ENCODE data around the gene ARHGAP26.

- TF ChIP-seq CTCF (IDR thresholded peaks at IDR 0.05) (peak in 1 of 2 donors; percentile 9), POLR2A (IDR thresholded peaks at IDR 0.05) (no peak), POLR2AphosphoS5 (IDR thresholded peaks at IDR 0.05) (no peak), EP300 (IDR thresholded peaks at IDR 0.05) (no peak)
These were observed 145.7 kb downstream of the ARHGAP26 start for GRCh38 chr5:142915813-142916424.
